Parathyroid adenoma (tissue), 2 donors: ENCODE results near the gene ULK3.
A peak's percentile ranks its signal among the peaks of the same experiment; 100 is the strongest.

Experiments
- H2AFZ ChIP-seq: fragments of 300-600 bp; sonication (generic); one replicate; pipeline ENCODE4 v1.7.0; 2017; ENCODE audit warnings: antibody characterized with exemption, mild to moderate bottlenecking
- H3K27ac ChIP-seq: fragments of 300-600 bp; sonication (generic); one replicate; pipeline ENCODE4 v1.7.0; 2017
- H3K27me3 ChIP-seq: fragments of 300-600 bp; sonication (generic); one replicate; pipeline ENCODE4 v1.7.0; 2017; ENCODE audit warnings: low read length; ENCODE audit not compliant: control insufficient read depth, insufficient read depth
- H3K36me3 ChIP-seq: fragments of 300-600 bp; sonication (generic); one replicate; pipeline ENCODE4 v1.7.0; 2017; ENCODE audit warnings: low read length; ENCODE audit not compliant: control insufficient read depth, insufficient read depth
- H3K4me1 ChIP-seq: fragments of 300-600 bp; sonication (generic); one replicate; pipeline ENCODE4 v1.7.0; 2017; ENCODE audit warnings: control low read depth
- H3K4me2 ChIP-seq: fragments of 300-600 bp; sonication (generic); one replicate; pipeline ENCODE4 v1.7.0; 2017; ENCODE audit warnings: low read length
- H3K4me3 ChIP-seq: fragments of 300-600 bp; sonication (generic); one replicate; pipeline ENCODE4 v1.7.0; 2017; ENCODE audit warnings: low read depth, low read length
- H3K79me2 ChIP-seq: fragments of 300-600 bp; sonication (generic); one replicate; pipeline ENCODE4 v1.7.0; 2017; ENCODE audit warnings: control low read depth
- H3K9ac ChIP-seq: fragments of 300-600 bp; sonication (generic); one replicate; pipeline ENCODE4 v1.7.0; 2017; ENCODE audit warnings: mild to moderate bottlenecking
- H3K9me3 ChIP-seq: fragments of 300-600 bp; sonication (generic); one replicate; pipeline ENCODE4 v1.7.0; 2017; ENCODE audit warnings: low read length; ENCODE audit not compliant: control insufficient read depth
- TF ChIP-seq, protein P1 (sequence below): fragments of 300-600 bp; sonication (generic); IDR thresholded peaks from one replicate; pipeline ENCODE4 v1.7.0; 2017; ENCODE audit warnings: antibody characterized with exemption, mild to moderate bottlenecking
- donor health status: primary hyperparathyroidism.

ULK3 gene

DNA sequence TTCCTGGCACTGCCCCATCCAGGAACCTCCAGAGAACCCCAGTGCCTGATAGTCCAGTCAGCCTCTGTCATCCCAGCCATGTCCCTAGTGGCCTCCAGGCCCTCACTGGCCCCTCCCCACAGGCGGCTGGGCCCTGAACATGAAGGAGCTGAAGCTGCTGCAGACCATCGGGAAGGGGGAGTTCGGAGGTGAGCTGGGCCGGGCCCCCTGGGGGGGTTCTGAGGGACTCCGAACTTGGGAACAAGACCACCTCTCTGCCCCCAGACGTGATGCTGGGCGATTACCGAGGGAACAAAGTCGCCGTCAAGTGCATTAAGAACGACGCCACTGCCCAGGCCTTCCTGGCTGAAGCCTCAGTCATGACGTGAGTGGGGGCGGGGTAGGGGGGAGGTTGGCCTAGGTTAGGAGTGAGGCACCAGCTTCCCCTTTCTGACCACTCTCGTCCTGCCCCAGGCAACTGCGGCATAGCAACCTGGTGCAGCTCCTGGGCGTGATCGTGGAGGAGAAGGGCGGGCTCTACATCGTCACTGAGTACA, 42.3 kb downstream of the ULK3 start:
- no peak overlapping the region for H3K27ac ChIP-seq
- H3K27me3 ChIP-seq, result no peaks in the 10 kb centered on the region
- H3K4me3 ChIP-seq, result no peak overlapping the region
- H3K4me2 ChIP-seq, result no peak overlapping the region
- H2AFZ ChIP-seq, result no peak overlapping the region
- TF ChIP-seq, protein P1, sequence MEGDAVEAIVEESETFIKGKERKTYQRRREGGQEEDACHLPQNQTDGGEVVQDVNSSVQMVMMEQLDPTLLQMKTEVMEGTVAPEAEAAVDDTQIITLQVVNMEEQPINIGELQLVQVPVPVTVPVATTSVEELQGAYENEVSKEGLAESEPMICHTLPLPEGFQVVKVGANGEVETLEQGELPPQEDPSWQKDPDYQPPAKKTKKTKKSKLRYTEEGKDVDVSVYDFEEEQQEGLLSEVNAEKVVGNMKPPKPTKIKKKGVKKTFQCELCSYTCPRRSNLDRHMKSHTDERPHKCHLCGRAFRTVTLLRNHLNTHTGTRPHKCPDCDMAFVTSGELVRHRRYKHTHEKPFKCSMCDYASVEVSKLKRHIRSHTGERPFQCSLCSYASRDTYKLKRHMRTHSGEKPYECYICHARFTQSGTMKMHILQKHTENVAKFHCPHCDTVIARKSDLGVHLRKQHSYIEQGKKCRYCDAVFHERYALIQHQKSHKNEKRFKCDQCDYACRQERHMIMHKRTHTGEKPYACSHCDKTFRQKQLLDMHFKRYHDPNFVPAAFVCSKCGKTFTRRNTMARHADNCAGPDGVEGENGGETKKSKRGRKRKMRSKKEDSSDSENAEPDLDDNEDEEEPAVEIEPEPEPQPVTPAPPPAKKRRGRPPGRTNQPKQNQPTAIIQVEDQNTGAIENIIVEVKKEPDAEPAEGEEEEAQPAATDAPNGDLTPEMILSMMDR, result no peak
- no peaks in the 10 kb centered on the region for H3K79me2 ChIP-seq
- no peaks in the 10 kb centered on the region for H3K4me1 ChIP-seq
- H3K36me3 ChIP-seq, result no peaks in the 10 kb centered on the region
- no peaks in the 10 kb centered on the region for H3K9me3 ChIP-seq
- no peak overlapping the region for H3K9ac ChIP-seq

DNA sequence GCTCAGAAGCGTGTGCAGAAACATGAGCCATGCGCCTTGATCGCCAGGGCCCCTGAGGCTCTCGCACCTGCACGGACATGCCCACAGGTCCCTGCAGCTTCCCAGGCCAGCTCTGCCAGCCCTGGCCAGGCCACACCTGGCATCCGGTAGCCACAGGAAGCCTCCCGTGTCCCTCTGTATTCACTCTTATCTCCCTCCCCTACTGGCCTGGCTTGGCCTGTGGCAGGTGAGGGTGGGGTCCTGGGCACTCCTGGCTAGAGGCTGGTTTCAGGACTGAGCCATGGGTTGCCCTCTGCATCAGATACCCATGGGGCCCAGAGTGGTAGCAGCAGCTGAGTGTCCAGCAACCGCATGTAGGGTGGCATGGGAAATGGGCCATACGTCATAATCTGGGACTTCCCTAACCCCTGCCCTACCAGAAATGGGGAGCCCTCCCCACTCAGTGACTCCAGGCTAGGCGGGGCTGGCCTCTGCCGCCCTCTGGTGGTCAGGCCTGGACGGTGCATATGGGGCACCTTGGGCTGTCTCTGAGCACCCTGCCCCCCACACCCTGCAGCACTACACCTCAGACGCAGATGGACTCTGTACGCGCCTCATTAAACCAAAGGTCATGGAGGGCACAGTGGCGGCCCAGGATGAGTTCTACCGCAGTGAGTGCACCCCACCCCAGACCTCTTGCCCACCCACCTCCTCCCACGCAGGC, 42.9 kb downstream of the ULK3 start:
- Histone ChIP-seq H3K9ac (no peak overlapping the region), H3K27me3 (no peaks in the 10 kb centered on the region)

DNA sequence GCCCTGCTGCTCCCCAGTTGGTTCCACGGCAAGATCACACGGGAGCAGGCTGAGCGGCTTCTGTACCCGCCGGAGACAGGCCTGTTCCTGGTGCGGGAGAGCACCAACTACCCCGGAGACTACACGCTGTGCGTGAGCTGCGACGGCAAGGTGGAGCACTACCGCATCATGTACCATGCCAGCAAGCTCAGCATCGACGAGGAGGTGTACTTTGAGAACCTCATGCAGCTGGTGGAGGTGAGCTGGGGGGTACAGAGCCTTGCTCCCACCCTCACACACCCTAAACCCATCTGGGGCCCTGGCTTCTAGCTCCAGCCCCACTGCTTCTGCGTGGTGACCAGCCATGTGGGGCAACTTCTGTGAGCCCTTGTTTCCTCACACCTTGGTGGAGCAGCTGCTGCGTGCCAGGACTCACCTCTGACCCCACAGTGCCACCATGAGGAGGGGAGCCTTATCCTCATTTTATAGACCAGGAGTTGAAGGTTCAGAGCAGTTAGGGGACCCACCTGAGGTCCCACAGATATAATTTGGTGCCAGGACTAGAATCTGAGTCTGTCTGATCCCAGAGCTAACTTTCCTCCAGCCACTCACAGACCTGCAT, 43.6 kb downstream of the ULK3 start:
- no peaks in the 10 kb centered on the region for H3K79me2 ChIP-seq
- no peak overlapping the region for H3K4me3 ChIP-seq
- TF ChIP-seq, protein P1, result no peak
- no peaks in the 10 kb centered on the region for H3K4me1 ChIP-seq
- no peak overlapping the region for H3K4me2 ChIP-seq
- H3K9ac ChIP-seq, result no peak overlapping the region
- no peaks in the 10 kb centered on the region for H3K9me3 ChIP-seq
- H3K27ac ChIP-seq, result no peak overlapping the region
- no peak overlapping the region for H2AFZ ChIP-seq
- no peaks in the 10 kb centered on the region for H3K27me3 ChIP-seq
- no peaks in the 10 kb centered on the region for H3K36me3 ChIP-seq

More for the DNA sequence above, 42.9 kb downstream of the ULK3 start:
- TF ChIP-seq, protein P1, result peak; percentile 89
- H3K4me3 ChIP-seq, result no peak overlapping the region
- H2AFZ ChIP-seq, result no peak overlapping the region
- no peaks in the 10 kb centered on the region for H3K79me2 ChIP-seq
- no peak overlapping the region for H3K27ac ChIP-seq
- no peaks in the 10 kb centered on the region for H3K9me3 ChIP-seq
- H3K4me1 ChIP-seq, result no peaks in the 10 kb centered on the region
- H3K36me3 ChIP-seq, result no peaks in the 10 kb centered on the region
- H3K4me2 ChIP-seq, result no peak overlapping the region

DNA sequence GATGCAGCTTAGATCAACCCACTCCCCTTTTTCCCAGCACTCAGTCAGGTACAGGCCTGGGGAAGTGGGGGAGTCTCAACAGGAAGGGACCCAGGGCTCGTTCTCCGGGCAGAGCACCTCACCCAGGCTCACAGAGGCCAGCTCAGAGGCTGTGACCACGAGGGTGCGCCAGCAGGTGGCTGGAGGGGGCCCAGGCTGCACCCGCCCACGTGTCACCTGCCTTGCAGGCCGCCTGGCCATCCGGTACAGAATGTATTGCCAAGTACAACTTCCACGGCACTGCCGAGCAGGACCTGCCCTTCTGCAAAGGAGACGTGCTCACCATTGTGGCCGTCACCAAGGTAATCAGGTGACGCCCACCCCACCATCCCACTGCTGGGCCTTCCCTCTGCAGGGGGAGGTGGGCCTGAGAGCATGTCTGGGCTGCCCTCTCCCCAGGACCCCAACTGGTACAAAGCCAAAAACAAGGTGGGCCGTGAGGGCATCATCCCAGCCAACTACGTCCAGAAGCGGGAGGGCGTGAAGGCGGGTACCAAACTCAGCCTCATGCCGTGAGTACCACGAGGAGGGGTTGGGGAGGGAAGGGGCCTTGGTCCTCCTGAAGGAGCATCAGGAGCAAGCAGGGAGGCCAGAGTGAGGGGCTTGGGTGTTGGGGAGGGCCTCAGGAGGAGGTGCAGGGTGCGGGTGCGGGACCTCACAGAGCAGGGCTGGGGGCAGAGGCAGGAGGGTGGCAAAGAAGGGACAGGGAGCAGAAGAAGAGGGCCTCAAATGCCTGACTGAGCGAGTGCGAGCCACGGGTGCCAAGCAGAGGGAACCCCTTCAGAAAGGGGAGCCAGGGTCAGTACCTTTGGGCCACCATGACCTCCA, 44.3 kb downstream of the ULK3 start:
- H3K27ac ChIP-seq, result no peak overlapping the region
- H3K4me1 ChIP-seq, result no peaks in the 10 kb centered on the region
- no peaks in the 10 kb centered on the region for H3K27me3 ChIP-seq
- TF ChIP-seq, protein P1, result no peak
- no peaks in the 10 kb centered on the region for H3K9me3 ChIP-seq
- no peaks in the 10 kb centered on the region for H3K79me2 ChIP-seq
- no peak overlapping the region for H2AFZ ChIP-seq
- H3K4me2 ChIP-seq, result no peak overlapping the region
- H3K9ac ChIP-seq, result no peak overlapping the region
- no peak overlapping the region for H3K4me3 ChIP-seq
- no peaks in the 10 kb centered on the region for H3K36me3 ChIP-seq
